GM19023 (cell line): ENCODE measurements around the gene APOL5.
"Not testable (repeated sequence)": the region's sequence is repeated elsewhere in the genome, so short reads cannot be mapped to it uniquely, and the experiment has no call there.

Source experiments
- ATAC-seq: cut with Tn5 transposase; IDR thresholded peaks from one replicate; pipeline ENCODE4 v1.9.1; 2021; ENCODE audit warnings: mild to moderate bottlenecking, moderate library complexity; ENCODE audit not compliant: unreplicated experiment

The APOL5 gene

GRCh38 chr22:35717572-35717971 lies at the start of gene APOL5:
Gene APOL5 (plus strand): TSS chr22:35717872. CDS start chr22:35717872, 0 bp downstream.
- ATAC-seq = no peak

DNA sequence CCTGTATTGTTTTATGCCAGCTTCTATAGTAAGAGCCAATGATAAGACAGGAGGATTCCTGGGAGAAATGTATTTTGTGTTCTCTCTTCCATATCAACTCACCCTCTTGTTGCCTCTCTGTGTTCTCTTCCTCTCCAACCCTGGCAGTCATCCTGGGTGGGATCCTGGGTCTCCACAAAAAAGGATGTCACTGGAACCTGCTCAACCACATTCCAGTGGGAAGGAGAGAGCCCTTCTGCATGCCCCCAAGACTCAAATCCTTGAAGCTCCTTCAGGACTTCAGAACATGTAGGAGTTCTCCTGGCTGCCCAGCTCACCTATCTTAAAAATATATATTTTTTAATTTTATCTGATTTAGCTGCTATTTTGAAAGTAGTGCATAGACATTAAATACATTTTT lies 43.3 kb upstream of the APOL5 start:
- ATAC-seq = no peak

GRCh38 chr22:35676065-35676464 lies 41.6 kb upstream of the APOL5 start:
- ATAC-seq = not testable (repeated sequence)

- no peak for ATAC-seq
Observed at GRCh38 chr22:35677460-35678187, 40.0 kb upstream of the APOL5 start.

GRCh38 chr22:35678836-35679235 lies 38.8 kb upstream of the APOL5 start:
- no peak for ATAC-seq

GRCh38 chr22:35679492-35679891 lies 38.2 kb upstream of the APOL5 start:
- ATAC-seq = not testable (repeated sequence)

DNA sequence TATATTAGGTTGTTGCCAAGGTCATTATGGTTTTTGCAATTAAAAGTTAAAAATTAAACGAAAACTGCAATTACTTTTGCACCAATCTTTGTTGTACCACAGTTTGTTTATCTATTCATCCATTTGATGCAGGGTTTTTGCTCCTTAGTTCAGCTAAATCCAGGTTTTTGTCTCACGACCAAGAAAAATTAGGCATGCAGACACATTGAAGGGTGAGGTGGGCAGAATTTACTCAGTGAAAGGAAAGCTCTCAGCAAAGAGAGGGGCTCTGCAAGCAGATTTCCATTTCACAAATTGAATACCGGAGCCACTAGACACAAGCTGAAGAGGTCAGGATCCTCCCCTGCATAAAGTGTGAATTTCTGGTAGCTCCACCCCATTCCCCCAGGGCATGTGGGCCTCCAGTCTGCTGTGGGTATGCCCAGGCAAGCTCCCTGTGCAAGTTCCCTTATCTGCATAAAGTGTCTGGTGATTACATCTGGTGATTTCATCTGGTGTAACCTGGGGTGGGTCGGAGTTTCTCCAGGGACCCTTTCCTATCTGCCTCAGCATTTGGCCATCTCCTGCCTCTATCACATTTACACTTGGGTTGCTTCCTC lies 36.1 kb upstream of the APOL5 start:
- ATAC-seq = no peak

GRCh38 chr22:35683560-35683959 lies 34.1 kb upstream of the APOL5 start:
- ATAC-seq = no peak

DNA sequence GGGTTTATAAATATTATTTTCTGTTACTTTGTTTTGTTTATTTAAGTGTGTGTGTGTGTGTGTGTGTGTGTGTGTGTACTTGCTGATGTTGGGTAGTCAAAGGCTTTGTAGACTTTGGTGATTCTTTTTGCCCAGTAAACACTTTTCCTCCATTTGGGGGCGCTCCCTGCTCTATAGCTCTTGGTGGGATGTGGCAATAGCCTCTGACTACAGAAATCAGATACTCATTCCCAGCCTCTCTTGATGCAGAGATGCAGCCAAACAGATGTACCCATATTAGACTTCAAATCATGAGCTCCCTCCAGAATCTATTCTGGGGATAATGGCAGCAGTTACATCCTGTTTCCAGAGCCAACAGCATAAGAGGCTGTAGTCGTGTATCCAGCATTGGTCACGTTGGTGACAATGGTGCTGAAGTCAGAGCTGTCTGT lies 33.4 kb upstream of the APOL5 start:
- ATAC-seq = no peak

DNA sequence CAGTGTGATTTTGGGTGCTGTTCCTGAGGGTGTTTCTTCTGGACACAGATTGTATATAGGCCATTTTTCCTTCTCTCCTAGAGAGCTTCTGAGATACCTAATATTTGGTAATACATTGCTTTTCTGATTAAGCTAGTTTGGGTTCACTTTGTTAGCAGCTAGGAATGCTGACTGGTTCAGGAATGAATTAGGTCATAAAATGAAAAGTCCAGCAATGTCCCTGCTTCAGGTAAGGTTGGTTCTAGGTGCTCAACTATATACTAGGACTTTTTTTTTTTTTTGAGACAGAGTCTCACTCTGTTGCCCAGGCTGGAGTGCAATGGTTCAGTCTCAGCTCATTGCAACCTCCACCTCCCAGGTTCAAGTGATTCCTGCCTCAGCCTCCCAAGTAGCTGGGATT lies 32.9 kb upstream of the APOL5 start:
- no peak for ATAC-seq

DNA sequence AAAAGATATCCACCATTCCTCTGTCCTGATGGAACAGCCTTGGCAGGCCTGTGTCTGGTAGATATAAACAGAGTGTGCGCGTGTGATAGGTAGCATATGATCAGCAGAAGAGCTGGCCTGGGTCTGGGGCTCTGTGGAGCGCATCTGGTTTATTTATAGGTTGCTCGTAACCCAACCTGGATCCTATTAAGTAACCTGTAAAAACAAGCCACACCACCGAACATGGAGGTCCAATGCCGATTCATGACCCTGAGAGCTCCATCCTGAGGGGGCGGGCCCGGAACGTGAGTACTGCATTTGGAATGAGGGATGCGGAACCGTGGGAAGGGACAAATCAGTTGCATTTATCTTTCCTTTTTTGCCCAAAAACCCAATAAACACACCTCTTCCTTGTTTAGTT lies 31.9 kb upstream of the APOL5 start:
- ATAC-seq = no peak

DNA sequence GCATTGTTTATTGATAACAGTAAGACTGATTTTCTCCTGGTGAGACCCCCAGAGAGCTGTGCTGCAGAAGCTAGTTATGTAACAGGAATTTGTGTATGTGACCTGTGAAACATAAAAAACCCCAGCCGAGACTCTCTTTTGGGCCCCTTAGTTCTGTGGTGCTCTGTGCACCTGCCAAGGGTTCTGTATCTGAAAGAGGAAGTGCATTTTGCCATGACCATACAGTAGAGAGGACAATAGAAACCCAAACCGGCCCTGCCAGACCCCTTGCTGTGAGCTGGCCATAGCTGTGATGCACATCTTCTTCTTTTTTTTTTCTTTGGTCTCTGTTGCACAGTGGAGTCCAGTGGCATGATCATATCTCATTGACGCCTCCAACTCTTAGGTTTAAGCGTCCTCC lies 31.4 kb upstream of the APOL5 start:
- no peak for ATAC-seq

DNA sequence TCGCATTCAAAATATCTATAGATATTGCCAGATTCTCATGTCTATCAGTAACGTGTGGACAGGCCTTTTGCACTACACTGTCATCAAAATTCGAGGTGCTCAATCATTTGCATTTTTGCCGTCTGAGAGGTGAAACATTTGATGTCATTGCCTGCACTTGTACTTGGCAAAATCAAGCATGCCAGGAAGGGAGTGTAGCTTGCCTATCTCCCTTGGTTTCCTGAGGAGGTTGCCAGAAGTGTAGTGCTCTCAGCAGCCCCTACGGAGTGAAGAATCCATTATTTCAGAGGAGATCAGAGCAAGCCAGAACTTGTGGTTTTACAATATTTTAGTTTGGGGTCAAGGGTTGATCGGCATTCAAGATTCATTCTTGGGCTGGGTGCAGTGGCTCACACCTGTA lies 30.2 kb upstream of the APOL5 start:
- ATAC-seq = no peak

GRCh38 chr22:35688913-35689675 lies 28.6 kb upstream of the APOL5 start:
- ATAC-seq = no peak

DNA sequence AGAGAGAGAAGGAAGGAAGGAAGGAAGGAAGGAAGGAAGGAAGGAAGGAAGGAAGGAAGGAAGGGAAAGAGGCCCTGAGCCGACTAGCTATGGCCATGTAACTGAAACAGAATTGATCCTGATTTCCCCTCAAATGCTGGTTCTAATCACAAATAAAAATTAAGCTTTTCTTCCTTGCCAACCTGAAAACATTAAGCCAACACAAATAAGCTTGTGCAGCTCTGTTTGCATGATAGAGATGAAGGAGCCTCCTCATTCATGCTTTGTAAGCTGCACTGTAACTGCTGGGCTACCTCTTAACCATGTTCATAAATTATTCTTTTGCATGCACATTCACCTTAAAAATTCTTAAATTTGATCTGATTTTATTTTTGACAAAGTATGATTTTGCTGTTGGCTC lies 27.7 kb upstream of the APOL5 start:
- ATAC-seq = no peak

DNA sequence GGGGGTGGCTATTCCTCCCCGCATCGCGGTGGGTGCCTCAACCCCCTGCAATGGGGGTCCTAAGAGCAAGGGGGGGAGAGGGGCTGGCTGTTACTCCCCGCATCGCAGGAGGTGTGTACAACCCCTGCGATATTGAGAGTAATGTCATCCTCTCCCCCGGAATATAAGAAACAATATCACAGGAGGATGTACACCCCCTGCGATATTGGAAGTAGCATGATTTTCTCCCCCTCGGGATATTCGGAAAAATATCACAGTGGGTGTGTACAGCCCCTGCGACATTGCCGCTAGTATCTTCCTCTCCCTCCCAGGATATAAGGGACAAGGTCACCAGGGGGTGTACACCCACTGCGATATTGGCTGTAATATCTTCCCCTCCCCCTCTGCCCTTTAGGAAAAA lies 22.5 kb upstream of the APOL5 start:
- ATAC-seq = no peak

DNA sequence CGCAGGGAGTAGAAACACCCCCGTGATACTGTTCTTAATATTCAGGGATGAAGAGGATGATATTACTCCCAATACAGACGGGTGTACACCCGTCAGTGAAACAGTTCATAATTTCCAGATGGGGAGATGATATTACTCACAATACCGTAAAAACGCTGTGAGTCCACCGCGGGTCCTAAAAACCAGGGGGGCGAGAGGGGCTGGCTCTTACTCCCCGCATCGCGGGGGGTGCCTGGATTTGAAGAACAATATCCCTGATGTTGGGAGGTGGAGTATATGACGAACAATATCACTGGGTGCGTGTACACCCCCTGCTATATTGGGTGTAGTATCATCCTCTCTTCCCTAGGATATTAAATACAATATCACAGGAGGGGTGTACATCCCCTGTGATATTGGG lies 20.5 kb upstream of the APOL5 start:
- ATAC-seq = no peak

- ATAC-seq = not testable (repeated sequence)
Observed at GRCh38 chr22:35699852-35700251, 17.8 kb upstream of the APOL5 start.

DNA sequence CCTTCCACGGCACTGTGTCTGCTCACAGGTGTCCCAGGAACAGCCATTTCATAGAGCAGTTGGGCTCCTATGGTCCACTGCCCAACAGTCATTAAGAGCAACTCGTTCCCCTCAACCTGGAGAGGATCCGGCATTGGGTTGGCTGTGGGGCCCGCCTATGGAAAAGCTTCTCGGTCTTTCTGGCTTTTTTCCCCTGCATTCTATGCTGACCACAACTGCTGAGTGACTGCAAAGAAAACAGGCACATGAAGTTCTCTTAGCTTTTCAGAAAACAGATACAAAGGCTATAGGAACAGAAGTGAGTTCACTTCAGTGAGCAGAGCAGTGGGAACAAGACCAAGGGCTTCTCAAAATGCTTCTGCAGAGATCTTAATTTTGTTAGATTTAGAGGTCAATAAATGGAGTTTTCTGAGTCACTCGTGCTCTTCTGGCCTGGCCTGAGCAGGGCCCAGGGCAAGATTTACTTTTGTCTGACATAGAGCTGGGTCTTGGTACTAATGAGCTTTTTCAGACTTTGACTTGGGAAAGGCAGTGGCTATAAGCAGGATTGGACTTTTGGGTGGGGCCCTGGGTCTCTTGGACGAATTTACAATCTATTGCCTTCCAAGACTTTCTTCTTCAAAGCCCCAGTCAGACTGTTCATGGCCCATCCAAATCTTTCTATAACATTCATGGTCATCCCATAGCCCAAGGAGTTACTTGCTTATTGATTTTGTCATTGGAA lies 13.6 kb upstream of the APOL5 start:
- ATAC-seq = no peak

- ATAC-seq = no peak
Observed at GRCh38 chr22:35705141-35705540, 12.5 kb upstream of the APOL5 start.

DNA sequence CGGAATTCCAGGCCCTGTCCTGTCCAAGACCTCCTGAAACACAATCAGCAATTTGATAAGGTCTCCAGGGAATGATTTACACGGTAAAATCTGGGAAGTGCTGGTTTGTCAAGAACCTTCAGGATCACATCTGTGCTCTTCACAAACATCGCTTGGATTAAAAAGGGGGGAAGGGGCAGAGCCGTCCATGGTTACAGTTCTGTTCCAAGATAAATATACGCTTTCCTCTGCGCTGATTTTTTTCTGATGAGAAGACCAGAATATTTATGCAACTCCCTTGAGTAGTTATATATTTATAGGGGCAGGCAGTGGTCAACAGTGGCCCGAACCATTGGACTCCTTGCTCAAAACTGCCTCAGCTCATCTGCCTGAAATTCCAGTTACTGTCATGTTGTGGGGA lies 9.2 kb upstream of the APOL5 start:
- ATAC-seq = no peak
